ENCODE results near the gene ZNF500.

- TF ChIP-seq CTCF (IDR thresholded peaks at IDR 0.05) (no peak), POLR2A (IDR thresholded peaks at IDR 0.05) (no peak)
Measured at GRCh38 chr16:4734063-4734729, 32.8 kb downstream of the ZNF500 start, which contains the start of the genes ANKS3 and DNAAF8.

All from sigmoid colon (tissue), 3 donors.